BE2C (cell line): ENCODE measurements around the gene RARRES1.

ENCODE experiments used
- DNase-seq: peaks from one replicate; pipeline ENCODE4 v3.0.0-alpha.2; 2020
- H3K27me3 ChIP-seq: fragments of 250-450 bp; sonication (Bioruptor Pico); 2 replicates; pipeline ENCODE4 v1.5.1; 2020; ENCODE audit warnings: mild to moderate bottlenecking
- H3K36me3 ChIP-seq: fragments of 250-450 bp; sonication (Bioruptor Pico); 2 replicates; pipeline ENCODE4 v1.5.1; 2020; ENCODE audit warnings: mild to moderate bottlenecking
- H3K4me1 ChIP-seq: fragments of 250-450 bp; sonication (Bioruptor Pico); 2 replicates; pipeline ENCODE4 v1.5.1; 2020
- H3K4me3 ChIP-seq: 2 replicates; pipeline ENCODE4 v1.5.1; 2011; ENCODE audit warnings: low read depth, low read length
- H3K9me3 ChIP-seq: fragments of 250-450 bp; sonication (Bioruptor Pico); 2 replicates; pipeline ENCODE4 v1.5.1; 2020
- TF ChIP-seq, protein P1 (sequence below): IDR thresholded peaks from 2 replicates; pipeline ENCODE4 v1.5.1; 2012; ENCODE audit warnings: mild to moderate bottlenecking, low read depth, low read length

The RARRES1 gene

DNA sequence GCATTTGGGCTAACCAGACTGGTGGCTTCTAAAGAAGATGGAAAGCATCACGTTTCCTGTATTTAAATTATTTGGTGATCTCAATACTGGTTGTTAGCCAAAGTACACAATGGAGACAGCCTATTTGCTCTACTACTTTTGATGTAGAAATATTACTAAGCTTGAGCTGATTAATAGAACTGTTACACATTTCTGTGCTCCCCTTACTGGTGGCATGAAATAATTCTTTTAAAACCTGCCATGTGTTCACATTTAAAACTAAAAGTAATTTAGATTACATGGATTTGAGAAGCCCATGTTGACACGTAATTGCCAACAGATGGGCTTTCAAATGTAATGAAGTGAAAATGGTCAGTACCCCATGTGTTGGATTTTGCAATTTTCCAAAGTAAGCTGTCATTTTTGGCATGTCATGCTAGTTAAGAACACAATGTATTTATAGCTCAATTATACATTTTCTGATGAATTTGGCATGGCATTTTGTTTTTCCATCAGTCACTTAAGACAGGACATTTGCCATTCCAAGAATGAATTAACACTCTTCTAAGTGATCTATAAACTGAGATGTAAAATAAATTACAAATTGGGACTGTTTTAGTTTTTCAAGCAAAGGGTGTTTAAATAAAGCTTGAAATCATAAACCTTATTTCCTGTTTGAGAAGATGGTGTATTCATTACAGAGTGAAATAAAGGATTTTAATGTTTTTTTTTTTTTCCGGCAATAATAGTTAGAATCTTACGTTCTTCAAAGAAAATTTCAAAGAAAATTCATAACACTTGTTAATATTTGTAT is 10.8 kb upstream of the RARRES1 start:
- H3K27me3 ChIP-seq, result no peaks in the 10 kb centered on the region
- peaks cover 12% of the 10 kb centered on the region for H3K4me1 ChIP-seq
- H3K4me3 ChIP-seq, result no peak overlapping the region
- DNase-seq, result no peak
- H3K36me3 ChIP-seq, result no peaks in the 10 kb centered on the region
- no peaks in the 10 kb centered on the region for H3K9me3 ChIP-seq
- TF ChIP-seq, protein P1, sequence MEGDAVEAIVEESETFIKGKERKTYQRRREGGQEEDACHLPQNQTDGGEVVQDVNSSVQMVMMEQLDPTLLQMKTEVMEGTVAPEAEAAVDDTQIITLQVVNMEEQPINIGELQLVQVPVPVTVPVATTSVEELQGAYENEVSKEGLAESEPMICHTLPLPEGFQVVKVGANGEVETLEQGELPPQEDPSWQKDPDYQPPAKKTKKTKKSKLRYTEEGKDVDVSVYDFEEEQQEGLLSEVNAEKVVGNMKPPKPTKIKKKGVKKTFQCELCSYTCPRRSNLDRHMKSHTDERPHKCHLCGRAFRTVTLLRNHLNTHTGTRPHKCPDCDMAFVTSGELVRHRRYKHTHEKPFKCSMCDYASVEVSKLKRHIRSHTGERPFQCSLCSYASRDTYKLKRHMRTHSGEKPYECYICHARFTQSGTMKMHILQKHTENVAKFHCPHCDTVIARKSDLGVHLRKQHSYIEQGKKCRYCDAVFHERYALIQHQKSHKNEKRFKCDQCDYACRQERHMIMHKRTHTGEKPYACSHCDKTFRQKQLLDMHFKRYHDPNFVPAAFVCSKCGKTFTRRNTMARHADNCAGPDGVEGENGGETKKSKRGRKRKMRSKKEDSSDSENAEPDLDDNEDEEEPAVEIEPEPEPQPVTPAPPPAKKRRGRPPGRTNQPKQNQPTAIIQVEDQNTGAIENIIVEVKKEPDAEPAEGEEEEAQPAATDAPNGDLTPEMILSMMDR, result no peak

DNA sequence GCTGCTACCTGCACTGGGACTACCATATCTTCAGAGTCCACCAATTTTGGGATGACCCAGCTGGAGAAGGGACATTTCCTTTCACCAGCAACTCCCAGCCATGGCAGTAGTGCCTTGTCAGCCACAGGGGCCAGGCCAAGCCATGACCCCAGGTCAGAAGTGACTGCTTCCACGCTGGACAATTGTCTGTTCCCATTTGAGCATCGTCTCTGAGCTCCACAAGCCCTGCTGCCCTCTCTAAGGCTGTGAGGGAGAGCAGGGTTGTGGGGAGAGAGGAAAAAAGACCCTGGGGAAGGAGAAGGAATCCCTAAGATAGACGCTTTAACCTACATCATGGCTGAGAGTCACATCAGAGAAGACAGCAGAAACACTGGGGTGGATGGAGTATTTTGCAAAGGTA is 7.4 kb upstream of the RARRES1 start:
- TF ChIP-seq, protein P1, result no peak
- no peak overlapping the region for H3K4me3 ChIP-seq
- H3K36me3 ChIP-seq, result no peaks in the 10 kb centered on the region
- no peaks in the 10 kb centered on the region for H3K4me1 ChIP-seq
- H3K27me3 ChIP-seq, result no peaks in the 10 kb centered on the region
- no peak for DNase-seq
- H3K9me3 ChIP-seq, result no peaks in the 10 kb centered on the region

DNA sequence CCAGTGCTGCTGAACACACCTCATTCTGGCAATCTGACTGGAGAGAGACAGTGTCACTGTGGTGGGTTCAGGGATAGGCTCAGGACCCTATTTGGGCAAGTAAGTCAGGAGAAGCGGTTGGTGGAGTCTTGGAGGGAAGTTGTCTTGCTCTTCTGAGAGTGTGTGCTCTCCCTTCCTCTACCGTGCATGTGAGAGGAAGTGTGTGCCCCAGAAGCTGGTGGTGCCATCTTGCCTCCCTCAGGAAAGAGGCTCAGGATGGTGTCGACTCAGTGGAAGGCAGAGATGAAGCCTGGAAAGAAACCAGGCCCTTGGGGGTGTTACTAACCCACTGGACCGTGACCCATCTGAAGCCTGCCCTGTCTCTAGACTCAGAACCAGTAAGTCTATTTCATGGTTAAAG is 6.8 kb upstream of the RARRES1 start:
- TF ChIP-seq, protein P1, result no peak
- Histone ChIP-seq H3K4me3 (no peak overlapping the region), H3K4me1 (no peaks in the 10 kb centered on the region), H3K27me3 (no peaks in the 10 kb centered on the region), H3K36me3 (no peaks in the 10 kb centered on the region), H3K9me3 (no peaks in the 10 kb centered on the region)
- DNase-seq, result no peak

DNA sequence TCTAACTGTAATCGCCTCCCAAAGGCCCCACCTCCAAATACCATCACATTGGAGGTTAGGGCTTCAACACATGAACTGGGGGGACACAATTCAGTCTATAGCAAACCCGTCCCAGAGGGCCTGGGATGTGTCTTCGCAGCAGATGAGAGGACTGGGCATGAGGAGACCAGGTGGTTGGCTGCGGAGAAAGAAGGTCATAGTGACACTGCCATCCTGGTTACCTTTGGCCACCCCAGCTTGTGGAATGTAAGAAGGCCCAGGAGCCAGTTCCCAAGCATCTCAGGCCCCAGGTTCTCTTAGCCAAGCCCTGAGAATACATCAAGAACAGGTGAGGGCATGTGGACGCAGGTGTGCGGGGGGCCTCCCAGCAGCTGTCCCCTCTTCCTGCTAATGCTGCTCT is 6.4 kb upstream of the RARRES1 start:
- TF ChIP-seq, protein P1, result no peak

DNA sequence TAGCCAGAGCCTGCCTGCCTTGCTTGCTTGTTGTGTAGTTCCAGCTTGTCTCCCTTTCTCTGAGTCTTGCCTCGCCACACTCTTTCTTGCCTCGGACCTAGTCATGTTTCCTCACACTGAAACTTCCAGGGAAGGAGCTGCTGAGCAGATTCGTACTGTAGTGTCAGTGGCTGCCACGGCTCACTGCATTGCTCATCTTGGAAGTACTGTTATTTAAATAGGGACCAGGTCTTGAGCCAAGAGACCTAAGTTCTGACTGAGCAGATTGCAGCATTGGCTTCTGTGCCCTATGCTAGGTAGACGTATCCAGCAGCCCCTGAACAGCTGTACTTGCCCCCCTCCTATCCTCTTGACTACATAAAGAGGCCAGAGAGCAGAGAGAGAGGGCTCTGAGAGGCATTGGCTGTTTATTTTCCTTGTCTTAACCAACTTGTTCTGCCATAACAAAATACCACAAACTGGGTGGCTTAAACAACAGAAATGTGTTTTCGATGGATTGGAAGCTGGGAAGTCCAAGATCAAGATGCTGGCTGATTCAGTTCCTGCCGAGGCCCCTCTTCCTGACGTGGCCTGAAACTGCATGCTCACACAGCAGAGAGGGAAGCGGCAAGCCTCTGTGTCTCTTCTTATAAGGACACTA is 5.8 kb upstream of the RARRES1 start:
- no peaks in the 10 kb centered on the region for H3K4me1 ChIP-seq
- no peaks in the 10 kb centered on the region for H3K27me3 ChIP-seq
- no peak overlapping the region for H3K4me3 ChIP-seq
- H3K9me3 ChIP-seq, result no peaks in the 10 kb centered on the region
- no peak for DNase-seq
- no peaks in the 10 kb centered on the region for H3K36me3 ChIP-seq
- TF ChIP-seq, protein P1, result no peak

More for the DNA sequence above, 6.4 kb upstream of the RARRES1 start:
- no peaks in the 10 kb centered on the region for H3K4me1 ChIP-seq
- H3K9me3 ChIP-seq, result no peaks in the 10 kb centered on the region
- H3K4me3 ChIP-seq, result no peak overlapping the region
- no peaks in the 10 kb centered on the region for H3K36me3 ChIP-seq
- DNase-seq, result no peak
- no peaks in the 10 kb centered on the region for H3K27me3 ChIP-seq

DNA sequence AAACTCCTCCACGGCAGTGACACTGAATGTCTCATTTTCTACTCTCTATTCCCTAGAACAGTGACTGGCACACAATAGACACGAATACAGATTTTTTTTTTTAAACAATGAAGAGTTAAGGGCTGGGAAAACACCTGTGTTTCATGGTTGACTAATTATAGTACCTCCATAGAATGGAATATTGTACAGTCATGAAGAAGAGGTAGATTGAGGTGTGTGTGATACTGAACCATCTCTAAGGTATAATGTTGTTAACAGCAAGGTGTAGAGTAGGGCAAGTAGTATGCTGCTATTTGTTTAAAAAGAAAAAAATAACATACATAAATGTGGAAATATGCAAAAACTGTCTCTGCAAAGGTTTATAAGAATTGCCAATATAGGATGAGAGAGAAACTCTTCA is 5.2 kb upstream of the RARRES1 start:
- TF ChIP-seq, protein P1, result no peak
- H3K27me3 ChIP-seq, result no peaks in the 10 kb centered on the region
- H3K36me3 ChIP-seq, result no peaks in the 10 kb centered on the region
- no peaks in the 10 kb centered on the region for H3K4me1 ChIP-seq
- H3K4me3 ChIP-seq, result no peak overlapping the region
- DNase-seq, result no peak
- H3K9me3 ChIP-seq, result no peaks in the 10 kb centered on the region
